K562 (cell line): Measurements from ENCODE around the gene CPNE1. TPM values are rescaled to one million over a fixed set of nuclear protein-coding genes. Genes with fewer than 3 reads are reported as not detected.

Source experiments
- CBX5 ChIP-seq: IDR thresholded peaks from 2 replicates; pipeline ENCODE4 v1.6.1; 2014; ENCODE audit warnings: low read depth, borderline replicate concordance
- CEBPB ChIP-seq: fragments of 450-650 bp; IDR thresholded peaks from 2 replicates; pipeline ENCODE4 v1.6.1; 2016; ENCODE audit warnings: missing genetic modification characterization, missing compliant biosample characterization
- EWSR1 ChIP-seq: fragments of 450-650 bp; IDR thresholded peaks from 2 replicates; pipeline ENCODE4 v1.6.1; 2018; ENCODE audit warnings: borderline replicate concordance, mild to moderate bottlenecking, low read depth, moderate library complexity; ENCODE audit not compliant: partially characterized antibody
- GTF2A2 ChIP-seq: IDR thresholded peaks from 2 replicates; pipeline ENCODE4 v1.6.1; 2016; ENCODE audit warnings: mild to moderate bottlenecking, missing genetic modification characterization, missing compliant biosample characterization
- LEF1 ChIP-seq: fragments of 450-650 bp; IDR thresholded peaks from 2 replicates; pipeline ENCODE4 v1.6.1; 2016; ENCODE audit warnings: mild to moderate bottlenecking
- MED1 ChIP-seq: sonication (generic); formaldehyde crosslinking; IDR thresholded peaks from 2 replicates; pipeline ENCODE4 v1.8.1; 2023; ENCODE audit warnings: missing genetic modification reagents, borderline replicate concordance
- SPI1 ChIP-seq: IDR thresholded peaks from 2 replicates; pipeline ENCODE4 v1.6.1; 2011; ENCODE audit warnings: low read depth, low read length, control low read depth, borderline replicate concordance
- polyA plus RNA-seq, 8 experiments: library from polyadenylated mRNA; depleted of rRNA in 4 of 8; stranded (reverse) in 5 of 8; unstranded in 3 of 8; fragments of >200 nt; fragmentation: Nextera tagmentation in 2 of 8; fragmentation: Illumina TruSeq in 1 of 8; extraction: Ambion mirVana in 2 of 8; extraction: Trizol in 1 of 8; gene quantifications; 2 replicates each; pipeline versions ENCODE4 v1.2.1 to v1.2.3, GENCODE V29; 2011 to 2014; ENCODE audit warnings: inconsistent platforms in 1 of 8, missing spikeins in 1 of 8
- total RNA-seq, 7 experiments: library from RNA; depleted of rRNA in 6 of 7; stranded (reverse); fragments of >200 nt in 6 of 7; fragmentation: Illumina TruSeq in 2 of 7; extraction: Trizol in 2 of 7; gene quantifications; 2 replicates each; pipeline versions ENCODE4 v1.2.1 to v1.2.3, GENCODE V29; 2011 to 2021; ENCODE audit warnings: low replicate concordance in 1 of 7
- TF ChIP-seq, protein P1 (sequence below): fragments of 250-450 bp; sonication (Bioruptor Pico); IDR thresholded peaks from 2 replicates; pipeline ENCODE4 v1.9.0; 2021; ENCODE audit warnings: mild to moderate bottlenecking, inconsistent platforms
- TF ChIP-seq, protein P2 (sequence below): fragments of 250-450 bp; sonication (Bioruptor Pico); IDR thresholded peaks from 2 replicates; pipeline ENCODE4 v1.9.0; 2021; ENCODE audit warnings: mild to moderate bottlenecking
- TF ChIP-seq, protein P3 (sequence below), 2 experiments: IDR thresholded peaks in 1 of 2; conservative IDR thresholded peaks in 1 of 2; 2 replicates each; pipeline ENCODE4 v1.6.1; 2016; ENCODE audit warnings: low read depth in 2 of 2, mild to moderate bottlenecking in 1 of 2, missing compliant biosample characterization in 1 of 2, missing genetic modification characterization in 1 of 2, moderate library complexity in 1 of 2
- TF ChIP-seq, protein P4 (sequence below): sonication (generic); formaldehyde crosslinking; IDR thresholded peaks from 2 replicates; pipeline ENCODE4 v1.8.1; 2023; ENCODE audit warnings: missing genetic modification reagents, mild to moderate bottlenecking, borderline replicate concordance
- TF ChIP-seq, protein P5 (sequence below): fragments of 250-450 bp; sonication (Bioruptor Pico); IDR thresholded peaks from 2 replicates; pipeline ENCODE4 v1.5.0; 2021; ENCODE audit warnings: mild to moderate bottlenecking, borderline replicate concordance

CPNE1 gene
- total and polyA plus RNA-seq, 9 of the 15 experiments (the other 6 are each of a cell fraction or from before 2014, with no cell fraction given) = 42.1 to 102 (median 56.0) TPM

DNA sequence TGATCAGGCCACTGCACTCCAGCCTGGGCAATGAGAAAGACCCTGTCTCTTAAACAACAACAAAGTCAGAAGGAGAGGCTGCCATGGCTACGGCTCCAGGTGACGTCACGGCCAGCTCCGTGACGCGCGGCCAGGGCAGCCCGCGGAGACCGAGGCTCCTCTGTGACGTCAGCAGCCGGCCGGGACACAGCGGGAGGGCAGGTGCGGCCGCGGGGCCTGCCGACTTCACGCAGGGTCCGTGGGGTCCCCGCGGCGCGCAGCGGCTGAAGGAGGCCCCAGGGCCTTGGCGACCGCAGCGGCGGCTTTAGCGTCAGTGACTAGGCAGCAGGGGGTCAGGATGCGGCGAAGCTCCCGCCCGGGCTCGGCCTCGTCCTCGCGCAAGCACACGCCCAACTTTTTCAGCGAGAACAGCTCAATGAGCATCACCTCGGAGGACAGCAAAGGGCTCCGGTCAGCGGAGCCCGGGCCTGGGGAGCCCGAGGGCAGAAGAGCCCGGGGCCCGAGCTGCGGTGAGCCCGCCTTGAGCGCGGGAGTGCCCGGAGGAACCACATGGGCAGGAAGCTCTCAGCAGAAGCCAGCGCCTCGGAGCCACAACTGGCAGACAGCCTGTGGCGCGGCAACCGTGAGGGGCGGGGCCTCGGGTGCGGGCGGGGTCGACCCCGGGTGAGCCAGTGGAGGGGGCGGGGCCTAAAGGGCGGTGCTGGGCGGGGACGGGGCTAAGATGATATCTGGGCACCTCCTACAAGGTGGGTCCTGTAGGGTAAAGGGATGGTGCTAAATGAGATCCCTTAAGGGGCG is 48.8 kb downstream of the CPNE1 start, which contains the start of gene SPAG4 (continued):
- TF ChIP-seq, protein P1, sequence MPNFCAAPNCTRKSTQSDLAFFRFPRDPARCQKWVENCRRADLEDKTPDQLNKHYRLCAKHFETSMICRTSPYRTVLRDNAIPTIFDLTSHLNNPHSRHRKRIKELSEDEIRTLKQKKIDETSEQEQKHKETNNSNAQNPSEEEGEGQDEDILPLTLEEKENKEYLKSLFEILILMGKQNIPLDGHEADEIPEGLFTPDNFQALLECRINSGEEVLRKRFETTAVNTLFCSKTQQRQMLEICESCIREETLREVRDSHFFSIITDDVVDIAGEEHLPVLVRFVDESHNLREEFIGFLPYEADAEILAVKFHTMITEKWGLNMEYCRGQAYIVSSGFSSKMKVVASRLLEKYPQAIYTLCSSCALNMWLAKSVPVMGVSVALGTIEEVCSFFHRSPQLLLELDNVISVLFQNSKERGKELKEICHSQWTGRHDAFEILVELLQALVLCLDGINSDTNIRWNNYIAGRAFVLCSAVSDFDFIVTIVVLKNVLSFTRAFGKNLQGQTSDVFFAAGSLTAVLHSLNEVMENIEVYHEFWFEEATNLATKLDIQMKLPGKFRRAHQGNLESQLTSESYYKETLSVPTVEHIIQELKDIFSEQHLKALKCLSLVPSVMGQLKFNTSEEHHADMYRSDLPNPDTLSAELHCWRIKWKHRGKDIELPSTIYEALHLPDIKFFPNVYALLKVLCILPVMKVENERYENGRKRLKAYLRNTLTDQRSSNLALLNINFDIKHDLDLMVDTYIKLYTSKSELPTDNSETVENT = peak; percentile 83
- TF ChIP-seq, protein P2, sequence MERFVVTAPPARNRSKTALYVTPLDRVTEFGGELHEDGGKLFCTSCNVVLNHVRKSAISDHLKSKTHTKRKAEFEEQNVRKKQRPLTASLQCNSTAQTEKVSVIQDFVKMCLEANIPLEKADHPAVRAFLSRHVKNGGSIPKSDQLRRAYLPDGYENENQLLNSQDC = no peak
- TF ChIP-seq, protein P3, sequence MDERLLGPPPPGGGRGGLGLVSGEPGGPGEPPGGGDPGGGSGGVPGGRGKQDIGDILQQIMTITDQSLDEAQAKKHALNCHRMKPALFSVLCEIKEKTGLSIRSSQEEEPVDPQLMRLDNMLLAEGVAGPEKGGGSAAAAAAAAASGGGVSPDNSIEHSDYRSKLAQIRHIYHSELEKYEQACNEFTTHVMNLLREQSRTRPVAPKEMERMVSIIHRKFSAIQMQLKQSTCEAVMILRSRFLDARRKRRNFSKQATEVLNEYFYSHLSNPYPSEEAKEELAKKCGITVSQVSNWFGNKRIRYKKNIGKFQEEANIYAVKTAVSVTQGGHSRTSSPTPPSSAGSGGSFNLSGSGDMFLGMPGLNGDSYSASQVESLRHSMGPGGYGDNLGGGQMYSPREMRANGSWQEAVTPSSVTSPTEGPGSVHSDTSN (CRISPR knock-in tag; IDR thresholded peaks at IDR 0.05; ENCODE audit: low read depth) = 0 out of 2 replicates have a peak, but pooled peaks have one; percentile 26
- TF ChIP-seq, protein P3 (tag; conservative IDR thresholded peaks at IDR 0.05; ENCODE audit: low read depth) = no peak
- TF ChIP-seq SPI1 (no peak), CBX5 (no peak), CEBPB (no peak), MED1 (CRISPR knock-in tag) (no peak), GTF2A2 (tag) (no peak), EWSR1 (no peak), LEF1 (no peak)
- TF ChIP-seq, protein P4, sequence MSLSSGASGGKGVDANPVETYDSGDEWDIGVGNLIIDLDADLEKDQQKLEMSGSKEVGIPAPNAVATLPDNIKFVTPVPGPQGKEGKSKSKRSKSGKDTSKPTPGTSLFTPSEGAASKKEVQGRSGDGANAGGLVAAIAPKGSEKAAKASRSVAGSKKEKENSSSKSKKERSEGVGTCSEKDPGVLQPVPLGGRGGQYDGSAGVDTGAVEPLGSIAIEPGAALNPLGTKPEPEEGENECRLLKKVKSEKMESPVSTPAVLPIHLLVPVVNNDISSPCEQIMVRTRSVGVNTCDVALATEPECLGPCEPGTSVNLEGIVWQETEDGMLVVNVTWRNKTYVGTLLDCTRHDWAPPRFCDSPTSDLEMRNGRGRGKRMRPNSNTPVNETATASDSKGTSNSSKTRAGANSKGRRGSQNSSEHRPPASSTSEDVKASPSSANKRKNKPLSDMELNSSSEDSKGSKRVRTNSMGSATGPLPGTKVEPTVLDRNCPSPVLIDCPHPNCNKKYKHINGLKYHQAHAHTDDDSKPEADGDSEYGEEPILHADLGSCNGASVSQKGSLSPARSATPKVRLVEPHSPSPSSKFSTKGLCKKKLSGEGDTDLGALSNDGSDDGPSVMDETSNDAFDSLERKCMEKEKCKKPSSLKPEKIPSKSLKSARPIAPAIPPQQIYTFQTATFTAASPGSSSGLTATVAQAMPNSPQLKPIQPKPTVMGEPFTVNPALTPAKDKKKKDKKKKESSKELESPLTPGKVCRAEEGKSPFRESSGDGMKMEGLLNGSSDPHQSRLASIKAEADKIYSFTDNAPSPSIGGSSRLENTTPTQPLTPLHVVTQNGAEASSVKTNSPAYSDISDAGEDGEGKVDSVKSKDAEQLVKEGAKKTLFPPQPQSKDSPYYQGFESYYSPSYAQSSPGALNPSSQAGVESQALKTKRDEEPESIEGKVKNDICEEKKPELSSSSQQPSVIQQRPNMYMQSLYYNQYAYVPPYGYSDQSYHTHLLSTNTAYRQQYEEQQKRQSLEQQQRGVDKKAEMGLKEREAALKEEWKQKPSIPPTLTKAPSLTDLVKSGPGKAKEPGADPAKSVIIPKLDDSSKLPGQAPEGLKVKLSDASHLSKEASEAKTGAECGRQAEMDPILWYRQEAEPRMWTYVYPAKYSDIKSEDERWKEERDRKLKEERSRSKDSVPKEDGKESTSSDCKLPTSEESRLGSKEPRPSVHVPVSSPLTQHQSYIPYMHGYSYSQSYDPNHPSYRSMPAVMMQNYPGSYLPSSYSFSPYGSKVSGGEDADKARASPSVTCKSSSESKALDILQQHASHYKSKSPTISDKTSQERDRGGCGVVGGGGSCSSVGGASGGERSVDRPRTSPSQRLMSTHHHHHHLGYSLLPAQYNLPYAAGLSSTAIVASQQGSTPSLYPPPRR (CRISPR knock-in tag) = no peak
- TF ChIP-seq, protein P5, sequence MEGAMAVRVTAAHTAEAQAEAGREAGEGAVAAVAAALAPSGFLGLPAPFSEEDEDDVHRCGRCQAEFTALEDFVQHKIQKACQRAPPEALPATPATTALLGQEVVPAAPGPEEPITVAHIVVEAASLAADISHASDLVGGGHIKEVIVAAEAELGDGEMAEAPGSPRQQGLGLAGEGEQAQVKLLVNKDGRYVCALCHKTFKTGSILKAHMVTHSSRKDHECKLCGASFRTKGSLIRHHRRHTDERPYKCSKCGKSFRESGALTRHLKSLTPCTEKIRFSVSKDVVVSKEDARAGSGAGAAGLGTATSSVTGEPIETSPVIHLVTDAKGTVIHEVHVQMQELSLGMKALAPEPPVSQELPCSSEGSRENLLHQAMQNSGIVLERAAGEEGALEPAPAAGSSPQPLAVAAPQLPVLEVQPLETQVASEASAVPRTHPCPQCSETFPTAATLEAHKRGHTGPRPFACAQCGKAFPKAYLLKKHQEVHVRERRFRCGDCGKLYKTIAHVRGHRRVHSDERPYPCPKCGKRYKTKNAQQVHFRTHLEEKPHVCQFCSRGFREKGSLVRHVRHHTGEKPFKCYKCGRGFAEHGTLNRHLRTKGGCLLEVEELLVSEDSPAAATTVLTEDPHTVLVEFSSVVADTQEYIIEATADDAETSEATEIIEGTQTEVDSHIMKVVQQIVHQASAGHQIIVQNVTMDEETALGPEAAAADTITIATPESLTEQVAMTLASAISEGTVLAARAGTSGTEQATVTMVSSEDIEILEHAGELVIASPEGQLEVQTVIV (CRISPR knock-in tag) = no peak
